ENCODE measurements around the gene EYA2. TPM values are rescaled to one million over a fixed set of nuclear protein-coding genes. Genes with fewer than 3 reads are reported as not detected.

EYA2 gene
- total RNA-seq, 6 experiments from 2014 or later, result 0.14 to 0.51 (median 0.28) TPM; not detected in 1

DNA sequence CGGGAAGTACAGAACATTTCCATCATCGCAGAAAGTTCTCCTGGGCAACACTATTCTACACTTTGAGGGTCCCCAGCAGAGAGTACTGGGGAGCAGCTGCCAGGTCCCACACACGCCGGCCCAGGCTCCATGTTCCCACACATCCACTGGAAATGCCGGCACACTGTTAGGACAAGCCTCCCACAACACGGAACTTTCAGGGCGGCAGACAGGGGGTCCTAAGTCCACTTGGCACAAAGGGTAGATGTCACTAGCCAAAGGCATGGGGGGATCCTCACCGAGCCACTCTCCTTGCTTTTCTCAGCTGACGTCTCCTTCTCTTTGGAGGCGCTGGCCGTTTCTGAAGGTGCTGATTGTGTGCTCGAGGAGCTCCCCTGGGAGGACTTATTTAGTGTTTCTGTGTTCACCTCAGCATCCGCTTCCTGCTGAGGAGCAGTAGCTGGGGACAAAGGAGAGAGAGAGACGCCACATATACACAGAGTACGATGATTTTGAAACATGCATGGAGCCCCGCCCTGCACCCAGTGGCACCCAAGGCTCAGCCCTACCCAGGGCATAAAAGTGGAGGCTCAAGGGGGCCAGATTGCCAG is 326.5 kb downstream of the EYA2 start:
- DNase-seq, result no peak
- Mint-ChIP-seq H3K9me3 (no peaks in the 10 kb centered on the region), H3K27ac (no peak overlapping the region), H3K27me3 (ENCODE audit: insufficient read depth) (peaks cover 2% of the 10 kb centered on the region), H3K4me3 (no peak overlapping the region), H3K36me3 (ENCODE audit: low read depth) (peaks cover 38% of the 10 kb centered on the region), H3K4me1 (ENCODE audit: low read depth) (peaks cover under 1% of the 10 kb centered on the region; the same call in 1 of the 2 replicates)
- TF ChIP-seq, protein P1, sequence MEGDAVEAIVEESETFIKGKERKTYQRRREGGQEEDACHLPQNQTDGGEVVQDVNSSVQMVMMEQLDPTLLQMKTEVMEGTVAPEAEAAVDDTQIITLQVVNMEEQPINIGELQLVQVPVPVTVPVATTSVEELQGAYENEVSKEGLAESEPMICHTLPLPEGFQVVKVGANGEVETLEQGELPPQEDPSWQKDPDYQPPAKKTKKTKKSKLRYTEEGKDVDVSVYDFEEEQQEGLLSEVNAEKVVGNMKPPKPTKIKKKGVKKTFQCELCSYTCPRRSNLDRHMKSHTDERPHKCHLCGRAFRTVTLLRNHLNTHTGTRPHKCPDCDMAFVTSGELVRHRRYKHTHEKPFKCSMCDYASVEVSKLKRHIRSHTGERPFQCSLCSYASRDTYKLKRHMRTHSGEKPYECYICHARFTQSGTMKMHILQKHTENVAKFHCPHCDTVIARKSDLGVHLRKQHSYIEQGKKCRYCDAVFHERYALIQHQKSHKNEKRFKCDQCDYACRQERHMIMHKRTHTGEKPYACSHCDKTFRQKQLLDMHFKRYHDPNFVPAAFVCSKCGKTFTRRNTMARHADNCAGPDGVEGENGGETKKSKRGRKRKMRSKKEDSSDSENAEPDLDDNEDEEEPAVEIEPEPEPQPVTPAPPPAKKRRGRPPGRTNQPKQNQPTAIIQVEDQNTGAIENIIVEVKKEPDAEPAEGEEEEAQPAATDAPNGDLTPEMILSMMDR (IDR thresholded peaks at IDR 0.05), result no peak

DNA sequence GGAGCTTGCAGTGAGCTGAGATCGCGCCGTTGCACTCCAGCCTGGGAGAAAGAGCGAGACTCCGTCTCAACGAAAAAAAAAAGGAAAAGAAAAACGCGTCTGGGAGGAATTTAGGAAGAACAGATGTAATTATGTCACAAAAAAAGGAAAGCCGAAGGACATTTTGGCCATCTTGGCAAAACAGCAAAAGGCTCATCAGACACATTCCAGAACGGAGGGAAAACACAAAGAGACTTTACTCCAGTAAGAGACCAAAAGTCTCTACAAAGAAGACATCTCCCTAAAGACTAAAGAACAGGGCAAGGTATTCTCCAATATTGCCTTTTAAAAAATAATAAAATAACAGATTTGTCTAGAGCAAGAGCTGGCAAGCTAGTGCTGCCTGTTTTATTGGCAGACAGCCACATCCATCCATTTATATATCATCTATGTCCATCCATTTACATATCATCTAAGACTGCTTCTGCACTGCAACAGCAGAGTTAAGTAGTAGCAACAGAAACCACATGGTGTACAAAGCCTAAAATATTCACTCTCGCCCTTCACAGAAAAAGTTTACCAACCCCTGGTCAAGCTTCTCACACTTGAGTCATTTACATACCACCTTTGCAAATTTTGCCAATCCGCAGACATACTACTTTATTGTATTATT is 328.0 kb downstream of the EYA2 start:
- TF ChIP-seq, protein P1 (IDR thresholded peaks at IDR 0.05), result no peak
- DNase-seq, result no peak
- no peaks in the 10 kb centered on the region for H3K4me1 Mint-ChIP-seq (ENCODE audit: low read depth)
- H3K9me3 Mint-ChIP-seq, result no peaks in the 10 kb centered on the region
- H3K27ac Mint-ChIP-seq, result no peak overlapping the region
- H3K4me3 Mint-ChIP-seq, result no peak overlapping the region
- peaks cover 36% of the 10 kb centered on the region for H3K36me3 Mint-ChIP-seq (ENCODE audit: low read depth)
- H3K27me3 Mint-ChIP-seq (ENCODE audit: insufficient read depth), result peaks cover 2% of the 10 kb centered on the region

DNA sequence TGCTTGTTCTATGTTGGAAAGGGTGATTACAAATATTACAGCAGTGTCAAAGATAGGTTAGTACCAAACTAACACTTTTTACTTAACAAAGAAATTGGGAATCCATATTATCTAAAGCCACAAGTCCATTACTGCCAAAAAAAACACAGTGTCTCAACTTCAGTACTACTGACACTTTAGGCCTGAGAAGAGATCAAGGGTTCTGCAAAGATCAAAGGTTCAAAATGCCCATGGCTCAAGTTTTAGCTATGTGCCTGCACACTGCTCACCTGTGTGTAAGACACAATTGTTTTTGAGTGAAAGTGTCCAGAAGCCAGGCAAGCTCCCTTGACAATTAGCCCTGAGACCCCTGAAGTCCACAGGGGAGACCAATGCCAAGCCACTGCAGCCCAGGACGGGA is 329.3 kb downstream of the EYA2 start:
- H3K9me3 Mint-ChIP-seq, result no peaks in the 10 kb centered on the region
- H3K4me1 Mint-ChIP-seq (ENCODE audit: low read depth), result no peaks in the 10 kb centered on the region
- TF ChIP-seq, protein P1 (IDR thresholded peaks at IDR 0.05), result no peak
- peaks cover 2% of the 10 kb centered on the region for H3K27me3 Mint-ChIP-seq (ENCODE audit: insufficient read depth)
- no peak overlapping the region for H3K4me3 Mint-ChIP-seq
- no peak overlapping the region for H3K27ac Mint-ChIP-seq
- no peak for DNase-seq
- H3K36me3 Mint-ChIP-seq (ENCODE audit: low read depth), result peaks cover 29% of the 10 kb centered on the region

DNA sequence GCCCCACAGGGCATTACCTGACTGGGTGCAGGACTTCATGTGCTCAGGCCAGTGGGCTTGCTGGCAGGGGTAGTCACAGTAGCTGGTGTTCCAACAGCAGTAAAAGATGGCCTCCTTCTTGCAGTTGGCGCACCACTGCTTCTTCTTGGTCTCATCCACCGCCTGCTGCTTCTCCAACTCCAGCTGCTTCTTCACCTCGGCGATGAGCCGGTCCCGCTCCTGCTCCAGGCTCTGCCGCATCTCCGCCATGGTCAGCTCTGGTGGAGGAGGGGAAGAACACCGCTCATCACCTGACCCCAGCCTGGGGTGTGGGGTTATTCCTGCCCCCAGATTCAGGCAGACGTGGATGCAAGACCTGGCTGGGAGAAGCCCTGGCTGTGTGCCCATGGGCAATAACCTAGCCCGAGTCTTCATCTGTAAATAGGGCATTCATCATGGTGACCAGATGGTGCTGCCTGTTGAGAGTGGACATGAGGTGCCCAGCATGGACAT is 329.7 kb downstream of the EYA2 start:
- H3K27me3 Mint-ChIP-seq (ENCODE audit: insufficient read depth), result peaks cover 2% of the 10 kb centered on the region
- no peak overlapping the region for H3K4me3 Mint-ChIP-seq
- no peak overlapping the region for H3K27ac Mint-ChIP-seq
- H3K9me3 Mint-ChIP-seq, result no peaks in the 10 kb centered on the region
- H3K4me1 Mint-ChIP-seq (ENCODE audit: low read depth), result no peaks in the 10 kb centered on the region
- TF ChIP-seq, protein P1 (IDR thresholded peaks at IDR 0.05), result no peak
- H3K36me3 Mint-ChIP-seq (ENCODE audit: low read depth), result peaks cover 29% of the 10 kb centered on the region
- no peak for DNase-seq

DNA sequence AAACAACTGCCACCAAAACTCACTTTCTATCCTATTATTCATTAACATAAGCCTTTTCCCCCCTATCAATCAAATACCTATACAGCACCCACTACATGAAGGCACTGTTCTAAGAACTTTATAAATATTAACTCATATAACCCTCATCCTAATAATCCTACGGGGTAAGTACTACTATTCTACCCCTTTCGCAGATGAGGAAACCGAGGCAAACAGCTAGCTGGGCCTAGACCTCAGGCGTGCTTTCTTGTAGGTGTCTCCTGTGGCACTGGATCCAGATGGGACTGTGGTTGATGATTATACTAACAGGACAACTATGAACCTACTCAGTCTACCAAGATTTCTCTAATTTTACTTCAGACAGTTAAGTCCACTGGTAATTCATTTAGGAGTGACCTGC is 330.2 kb downstream of the EYA2 start:
- TF ChIP-seq, protein P1 (IDR thresholded peaks at IDR 0.05), result no peak
- H3K4me3 Mint-ChIP-seq, result no peak overlapping the region
- DNase-seq, result no peak
- H3K9me3 Mint-ChIP-seq, result no peaks in the 10 kb centered on the region
- H3K36me3 Mint-ChIP-seq (ENCODE audit: low read depth), result peaks cover 25% of the 10 kb centered on the region
- H3K27ac Mint-ChIP-seq, result no peak overlapping the region
- peaks cover 2% of the 10 kb centered on the region for H3K27me3 Mint-ChIP-seq (ENCODE audit: insufficient read depth)
- no peaks in the 10 kb centered on the region for H3K4me1 Mint-ChIP-seq (ENCODE audit: low read depth)
